Progenitor cell of endocrine pancreas (in vitro differentiated cells): Measurements from ENCODE around the gene LRCH3. TPM values are rescaled to one million over a fixed set of nuclear protein-coding genes. Genes with fewer than 3 reads are reported as not detected.

Experiments
- DNase-seq: peaks from one replicate; pipeline ENCODE4 v3.0.0; 2021; ENCODE audit warnings: low spot score; ENCODE audit not compliant: unreplicated experiment
- H3K27ac Mint-ChIP-seq: 2 replicates; pipeline ENCODE4 v1.8.0; 2021; ENCODE audit warnings: mild to moderate bottlenecking, moderate library complexity, mixed read lengths
- H3K27me3 Mint-ChIP-seq: 2 replicates; pipeline ENCODE4 v1.8.0; 2021; ENCODE audit warnings: mixed read lengths
- H3K36me3 Mint-ChIP-seq: 2 replicates; pipeline ENCODE4 v1.8.0; 2022; ENCODE audit warnings: mixed read lengths; ENCODE audit not compliant: insufficient read depth
- H3K4me1 Mint-ChIP-seq: 2 replicates; pipeline ENCODE4 v1.8.0; 2021; ENCODE audit warnings: low read depth, mixed read lengths
- H3K4me3 Mint-ChIP-seq: 2 replicates; pipeline ENCODE4 v1.8.0; 2021; ENCODE audit warnings: low read depth, mild to moderate bottlenecking, moderate library complexity, mixed read lengths
- H3K9me3 Mint-ChIP-seq: 2 replicates; pipeline ENCODE4 v1.8.0; 2021; ENCODE audit warnings: low read depth, mixed read lengths
- CTCF ChIP-seq: fragments of 200-600 bp; sonication (generic); IDR thresholded peaks from one replicate; pipeline ENCODE4 v1.5.0; 2021; ENCODE audit warnings: antibody characterized with exemption, mild to moderate bottlenecking; ENCODE audit not compliant: unreplicated experiment
- total RNA-seq: library from RNA; stranded (reverse); gene quantifications from 2 replicates; pipeline ENCODE4 v1.2.1, GENCODE V29; 2021

Gene LRCH3
- total RNA-seq, 1 donor from 2014 or later: 73.3 TPM

- no peak overlapping the region for H3K4me3 Mint-ChIP-seq
Observed at GRCh38 chr3:197807969-197808587, 17.0 kb downstream of the LRCH3 start.

GRCh38 chr3:197809356-197810020 is 18.4 kb downstream of the LRCH3 start:
- no peaks in the 10 kb centered on the region for H3K27me3 Mint-ChIP-seq
- peaks cover 8% of the 10 kb centered on the region for H3K36me3 Mint-ChIP-seq
- no peak for DNase-seq
- no peak overlapping the region for H3K4me3 Mint-ChIP-seq
- H3K4me1 Mint-ChIP-seq: peaks cover 11% of the 10 kb centered on the region
- no peak overlapping the region for H3K27ac Mint-ChIP-seq
- no peak for TF ChIP-seq CTCF
- H3K9me3 Mint-ChIP-seq: no peaks in the 10 kb centered on the region

More at GRCh38 chr3:197807969-197808587, 17.0 kb downstream of the LRCH3 start:
- no peak for DNase-seq
- Mint-ChIP-seq H3K27me3 (no peaks in the 10 kb centered on the region), H3K36me3 (peaks cover 4% of the 10 kb centered on the region), H3K9me3 (no peaks in the 10 kb centered on the region), H3K4me1 (peaks cover 12% of the 10 kb centered on the region), H3K27ac (peak overlapping the region; percentile 9)
- TF ChIP-seq CTCF: no peak

- H3K4me1 Mint-ChIP-seq: peaks cover 12% of the 10 kb centered on the region
- H3K27me3 Mint-ChIP-seq: no peaks in the 10 kb centered on the region
- no peak for TF ChIP-seq CTCF
- H3K27ac Mint-ChIP-seq: no peak overlapping the region
- no peaks in the 10 kb centered on the region for H3K9me3 Mint-ChIP-seq
- DNase-seq: no peak
- H3K36me3 Mint-ChIP-seq: peaks cover 8% of the 10 kb centered on the region
- H3K4me3 Mint-ChIP-seq: no peak overlapping the region
Observed at GRCh38 chr3:197810901-197811300, 19.8 kb downstream of the LRCH3 start.

- no peak for TF ChIP-seq CTCF
- H3K27ac Mint-ChIP-seq: no peak overlapping the region
- H3K27me3 Mint-ChIP-seq: no peaks in the 10 kb centered on the region
- H3K9me3 Mint-ChIP-seq: no peaks in the 10 kb centered on the region
- peaks cover 8% of the 10 kb centered on the region for H3K36me3 Mint-ChIP-seq
- no peak for DNase-seq
- H3K4me1 Mint-ChIP-seq: peaks cover 12% of the 10 kb centered on the region
- no peak overlapping the region for H3K4me3 Mint-ChIP-seq
Observed at GRCh38 chr3:197811343-197811742, 20.3 kb downstream of the LRCH3 start.

GRCh38 chr3:197814372-197814771 is 23.3 kb downstream of the LRCH3 start:
- no peak overlapping the region for H3K27ac Mint-ChIP-seq
- H3K4me3 Mint-ChIP-seq: no peak overlapping the region
- peaks cover 6% of the 10 kb centered on the region for H3K36me3 Mint-ChIP-seq

More at GRCh38 chr3:197814372-197814771, 23.3 kb downstream of the LRCH3 start:
- no peak for DNase-seq
- H3K27me3 Mint-ChIP-seq: no peaks in the 10 kb centered on the region
- H3K9me3 Mint-ChIP-seq: no peaks in the 10 kb centered on the region
- no peak for TF ChIP-seq CTCF
- peaks cover 4% of the 10 kb centered on the region for H3K4me1 Mint-ChIP-seq
